ENCODE measurements around the gene PTPRK. TPM values are rescaled to one million over a fixed set of nuclear protein-coding genes. Genes with fewer than 3 reads are reported as not detected.
A peak's percentile ranks its signal among the peaks of the same experiment; 100 is the strongest.

The PTPRK gene
- total and polyA plus RNA-seq, 2 of the 13 experiments (the other 11 are each of a cell fraction or from before 2014, with no cell fraction given) = 43.6 to 98.3 TPM

- TF ChIP-seq RBM39 (IDR thresholded peaks at IDR 0.05; ENCODE audit: low read depth, low read length, poor library complexity, severe bottlenecking) (no peak), MEF2D (CRISPR knock-in tag; IDR thresholded peaks at IDR 0.05) (0 out of 2 replicates have a peak, but pooled peaks have one; percentile 36), AGO2 (optimal IDR thresholded peaks at IDR 0.05; ENCODE audit: low read depth, low read length) (no peak), ZNF800 (CRISPR knock-in tag; IDR thresholded peaks at IDR 0.05) (no peak), ZNF503 (CRISPR knock-in tag; IDR thresholded peaks at IDR 0.05) (0 out of 2 replicates have a peak, but pooled peaks have one; percentile 59), HNF1A (IDR thresholded peaks at IDR 0.05; ENCODE audit: low read depth) (peak; percentile 92), HNF1A (CRISPR knock-in tag; IDR thresholded peaks at IDR 0.05; ENCODE audit: borderline replicate concordance) (peak; percentile 90; the same call in 1 of the 2 replicates), MEIS1 (CRISPR knock-in tag; IDR thresholded peaks at IDR 0.05; ENCODE audit: borderline replicate concordance) (0 out of 2 replicates have a peak, but pooled peaks have one; percentile 38), ZNF136 (CRISPR knock-in tag; IDR thresholded peaks at IDR 0.05; ENCODE audit: low read depth) (no peak), ZSCAN9 (CRISPR knock-in tag; IDR thresholded peaks at IDR 0.05; ENCODE audit: borderline replicate concordance) (no peak), MBNL3 (CRISPR knock-in tag; conservative IDR thresholded peaks at IDR 0.05) (no peak), ZNF510 (CRISPR knock-in tag; IDR thresholded peaks at IDR 0.05; ENCODE audit: low read depth) (no peak), HMG20A (CRISPR knock-in tag; IDR thresholded peaks at IDR 0.05; ENCODE audit: borderline replicate concordance) (peak; percentile 38; the same call in 1 of the 2 replicates), CSRNP2 (CRISPR knock-in tag; conservative IDR thresholded peaks at IDR 0.05; ENCODE audit: low read depth) (no peak), ZNF597 (CRISPR knock-in tag; IDR thresholded peaks at IDR 0.05) (no peak), ARID3A (IDR thresholded peaks at IDR 0.05; ENCODE audit: low read depth, low read length) (no peak; the same call in 1 of the 2 replicates)
Observed at GRCh38 chr6:128505603-128506002, 14.8 kb downstream of the PTPRK start (continued).

All from HepG2 (cell line).